Ascending aorta (tissue), 2 donors: Measurements from ENCODE around the gene SFRP5. TPM values are rescaled to one million over a fixed set of nuclear protein-coding genes. Genes with fewer than 3 reads are reported as not detected.

Source experiments
- DNase-seq, 2 donors: peaks; one replicate each; pipeline ENCODE4 v3.0.0-alpha.2; 2019; ENCODE audit warnings: low spot score in 2 of 2
- H3K27ac ChIP-seq, 2 donors: fragments of 200-600 bp; sonication (generic); one replicate each; pipeline ENCODE4 v1.5.1; 2016 to 2017; ENCODE audit warnings: mild to moderate bottlenecking in 1 of 2
- H3K27me3 ChIP-seq: fragments of 200-600 bp; sonication (generic); one replicate; pipeline ENCODE4 v1.5.1; 2017
- H3K36me3 ChIP-seq, 2 donors: fragments of 200-600 bp; sonication (generic); one replicate each; pipeline ENCODE4 v1.5.1; 2016
- H3K4me1 ChIP-seq, 2 donors: fragments of 200-600 bp; sonication (generic); one replicate each; pipeline ENCODE4 v1.5.1; 2016 to 2017; ENCODE audit warnings: mild to moderate bottlenecking in 1 of 2
- H3K4me3 ChIP-seq, 2 donors: fragments of 200-600 bp; sonication (generic); one replicate each; pipeline ENCODE4 v1.5.1; 2016 to 2017; ENCODE audit warnings: mild to moderate bottlenecking in 1 of 2
- H3K9me3 ChIP-seq, 2 donors: fragments of 200-600 bp; sonication (generic); one replicate each; pipeline ENCODE4 v1.5.1; 2016
- intact Hi-C: fragments of 100-400 bp; cut with DNase I; formaldehyde crosslinking; loops from one replicate; pipeline ENCODE4 v1.15.1; 2023
- total RNA-seq: library from RNA; depleted of rRNA; stranded (reverse); fragments of >200 nt; gene quantifications from one replicate; pipeline ENCODE4 v1.1.0, GENCODE V29; 2016
- TF ChIP-seq, protein P1 (sequence below), 3 experiments: fragments of 200-600 bp in 2 of 3; fragments of 450-650 bp in 1 of 3; sonication (generic) in 2 of 3; IDR thresholded peaks; one replicate each; pipeline ENCODE4 v1.5.1; 2016 to 2019; ENCODE audit warnings: antibody characterized with exemption in 3 of 3, mild to moderate bottlenecking in 1 of 3, moderate library complexity in 1 of 3

The SFRP5 gene
- total RNA-seq, 1 donor from 2014 or later: not detected

DNA sequence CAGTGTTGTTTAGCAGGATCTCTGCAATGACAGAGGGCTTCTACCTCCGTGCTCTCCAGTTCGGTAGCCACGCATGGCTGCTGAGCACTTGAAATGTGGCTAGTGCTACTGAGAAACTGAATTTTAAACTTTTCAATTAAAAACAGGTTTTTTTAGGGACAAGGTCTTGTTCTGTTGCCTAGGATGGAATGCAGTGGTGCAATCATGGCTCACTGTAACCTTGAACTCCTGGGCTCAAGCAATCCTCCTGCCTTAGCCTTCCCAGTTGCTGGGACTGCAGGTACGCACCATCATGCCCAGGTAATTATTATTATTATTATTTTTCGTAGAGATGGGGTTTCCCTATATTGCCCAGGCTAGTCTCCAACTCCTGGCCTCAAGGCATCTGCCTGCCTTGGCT, 13.4 kb upstream of the SFRP5 start:
- Histone ChIP-seq H3K9me3 (no peaks in the 10 kb centered on the region), H3K4me1 (no peaks in the 10 kb centered on the region), H3K4me3 (no peak overlapping the region), H3K36me3 (no peaks in the 10 kb centered on the region), H3K27ac (no peak overlapping the region), H3K27me3 (no peaks in the 10 kb centered on the region)
- no peak for DNase-seq
- intact Hi-C loops: no loop called here
- TF ChIP-seq, protein P1, sequence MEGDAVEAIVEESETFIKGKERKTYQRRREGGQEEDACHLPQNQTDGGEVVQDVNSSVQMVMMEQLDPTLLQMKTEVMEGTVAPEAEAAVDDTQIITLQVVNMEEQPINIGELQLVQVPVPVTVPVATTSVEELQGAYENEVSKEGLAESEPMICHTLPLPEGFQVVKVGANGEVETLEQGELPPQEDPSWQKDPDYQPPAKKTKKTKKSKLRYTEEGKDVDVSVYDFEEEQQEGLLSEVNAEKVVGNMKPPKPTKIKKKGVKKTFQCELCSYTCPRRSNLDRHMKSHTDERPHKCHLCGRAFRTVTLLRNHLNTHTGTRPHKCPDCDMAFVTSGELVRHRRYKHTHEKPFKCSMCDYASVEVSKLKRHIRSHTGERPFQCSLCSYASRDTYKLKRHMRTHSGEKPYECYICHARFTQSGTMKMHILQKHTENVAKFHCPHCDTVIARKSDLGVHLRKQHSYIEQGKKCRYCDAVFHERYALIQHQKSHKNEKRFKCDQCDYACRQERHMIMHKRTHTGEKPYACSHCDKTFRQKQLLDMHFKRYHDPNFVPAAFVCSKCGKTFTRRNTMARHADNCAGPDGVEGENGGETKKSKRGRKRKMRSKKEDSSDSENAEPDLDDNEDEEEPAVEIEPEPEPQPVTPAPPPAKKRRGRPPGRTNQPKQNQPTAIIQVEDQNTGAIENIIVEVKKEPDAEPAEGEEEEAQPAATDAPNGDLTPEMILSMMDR (IDR thresholded peaks at IDR 0.05): no peak

DNA sequence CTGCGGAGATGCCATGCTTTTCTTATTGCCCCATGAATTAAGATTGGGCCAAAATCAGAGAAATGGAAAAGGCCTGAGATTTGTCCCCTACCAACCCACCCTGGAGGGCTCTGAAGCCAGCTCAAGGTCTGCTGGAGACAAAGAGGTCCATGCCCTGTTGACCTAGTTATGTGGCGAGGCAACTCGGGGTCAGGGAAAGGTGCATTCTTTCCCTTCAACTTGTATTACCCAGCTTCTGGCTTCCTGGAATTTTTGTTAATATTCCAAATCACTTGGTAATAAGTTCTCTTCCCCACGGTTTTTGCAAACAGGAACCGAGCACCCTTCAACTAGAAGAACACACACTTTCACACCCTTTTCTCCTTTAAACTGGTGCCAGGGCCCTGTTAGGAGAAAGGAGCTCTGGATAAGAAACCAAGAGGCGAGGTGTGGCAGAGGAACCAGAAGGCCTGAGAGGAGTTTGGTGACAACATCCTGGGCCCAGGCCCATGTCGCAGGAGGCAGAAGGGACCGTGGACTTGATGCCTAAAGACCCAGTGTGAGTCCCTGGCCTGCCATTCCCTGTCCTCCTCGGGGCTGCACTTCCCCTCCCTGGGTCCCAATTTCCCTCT, 12.5 kb upstream of the SFRP5 start:
- no peak for DNase-seq
- Histone ChIP-seq H3K4me3 (no peak overlapping the region), H3K4me1 (no peaks in the 10 kb centered on the region), H3K27ac (no peak overlapping the region), H3K36me3 (no peaks in the 10 kb centered on the region), H3K9me3 (no peaks in the 10 kb centered on the region), H3K27me3 (no peaks in the 10 kb centered on the region)
- intact Hi-C loops: no loop called here
- TF ChIP-seq, protein P1 (IDR thresholded peaks at IDR 0.05): no peak

DNA sequence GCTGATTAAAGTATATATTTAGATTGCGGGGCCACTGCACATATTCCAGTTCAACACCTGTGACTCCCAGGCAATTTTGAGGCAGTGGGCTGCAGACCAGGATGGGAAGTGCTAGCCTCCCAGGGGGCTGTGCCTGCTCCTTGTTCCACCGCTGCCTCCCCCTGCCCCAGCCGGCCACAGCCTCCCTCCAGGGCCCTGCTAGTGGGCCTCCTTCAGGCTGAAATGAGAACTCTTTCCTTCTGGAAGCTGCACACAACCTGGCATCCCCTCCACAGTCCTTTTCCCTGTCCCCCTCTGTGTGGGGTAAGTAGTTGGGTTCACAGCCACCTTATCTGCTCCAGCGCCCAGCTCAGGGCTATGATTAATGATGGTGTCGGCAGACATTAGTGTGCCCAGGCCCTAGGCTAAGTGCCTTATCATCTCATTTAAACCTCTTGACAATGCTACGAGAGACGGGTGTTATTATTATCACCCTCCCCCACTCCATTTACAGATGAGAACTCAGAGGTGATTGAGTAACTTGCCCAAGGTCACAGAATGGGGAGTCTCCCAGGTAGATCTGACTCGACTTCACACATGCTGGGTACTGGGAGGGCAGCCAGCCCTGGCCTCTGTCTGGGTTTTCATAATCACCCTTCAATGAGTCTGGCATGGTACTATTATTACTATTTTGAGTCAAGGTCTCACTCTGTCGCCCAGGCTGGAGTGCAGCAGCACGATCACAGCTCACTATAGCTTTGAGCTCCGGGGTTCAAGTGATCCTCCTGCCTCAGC, 10.8 kb upstream of the SFRP5 start:
- TF ChIP-seq, protein P1 (IDR thresholded peaks at IDR 0.05): no peak
- H3K4me3 ChIP-seq: no peak overlapping the region
- DNase-seq: no peak
- H3K27ac ChIP-seq: no peak overlapping the region
- no peaks in the 10 kb centered on the region for H3K27me3 ChIP-seq
- H3K9me3 ChIP-seq: no peaks in the 10 kb centered on the region
- no peaks in the 10 kb centered on the region for H3K36me3 ChIP-seq
- intact Hi-C loops: no loop called here
- H3K4me1 ChIP-seq: no peaks in the 10 kb centered on the region

DNA sequence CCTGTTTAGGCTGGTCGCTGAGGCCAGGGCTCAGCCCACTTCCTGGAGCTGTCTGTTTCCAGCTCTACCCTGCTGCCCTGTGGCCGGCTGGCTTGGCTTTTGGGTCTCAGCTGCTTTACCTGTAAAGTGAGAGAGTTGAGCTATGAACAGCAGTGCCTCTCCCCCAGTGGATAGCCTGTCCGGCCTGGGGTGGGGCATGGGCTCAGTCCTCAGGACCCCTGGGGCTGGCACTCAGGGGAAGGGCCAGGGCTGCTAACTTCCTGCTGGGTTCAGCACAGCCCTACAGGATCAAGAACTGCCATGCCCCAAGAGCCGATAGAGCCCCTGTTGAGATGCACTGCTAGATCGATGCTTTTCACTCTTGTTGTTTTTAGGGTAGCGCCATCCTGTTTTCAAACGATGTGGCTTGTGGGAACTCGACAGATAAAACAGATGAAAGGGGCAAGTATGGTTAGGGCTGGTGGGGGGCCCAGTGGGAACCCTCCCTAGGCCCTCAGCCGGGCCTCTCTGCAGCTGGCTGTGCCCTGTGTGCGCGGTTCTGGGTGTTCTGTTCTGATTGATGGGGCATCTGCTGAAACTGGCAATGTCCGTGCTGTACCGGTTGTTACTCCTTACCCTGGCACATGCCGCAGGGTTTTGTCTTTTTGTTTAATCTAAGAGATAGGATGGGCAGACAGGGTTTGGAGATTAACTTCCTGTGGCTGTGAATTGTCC, 10.0 kb upstream of the SFRP5 start:
- DNase-seq: no peak
- no peak overlapping the region for H3K4me3 ChIP-seq
- H3K9me3 ChIP-seq: no peaks in the 10 kb centered on the region
- H3K27ac ChIP-seq: no peak overlapping the region
- intact Hi-C loops: no loop called here
- no peaks in the 10 kb centered on the region for H3K27me3 ChIP-seq
- H3K36me3 ChIP-seq: no peaks in the 10 kb centered on the region
- no peaks in the 10 kb centered on the region for H3K4me1 ChIP-seq
- TF ChIP-seq, protein P1 (IDR thresholded peaks at IDR 0.05): no peak

DNA sequence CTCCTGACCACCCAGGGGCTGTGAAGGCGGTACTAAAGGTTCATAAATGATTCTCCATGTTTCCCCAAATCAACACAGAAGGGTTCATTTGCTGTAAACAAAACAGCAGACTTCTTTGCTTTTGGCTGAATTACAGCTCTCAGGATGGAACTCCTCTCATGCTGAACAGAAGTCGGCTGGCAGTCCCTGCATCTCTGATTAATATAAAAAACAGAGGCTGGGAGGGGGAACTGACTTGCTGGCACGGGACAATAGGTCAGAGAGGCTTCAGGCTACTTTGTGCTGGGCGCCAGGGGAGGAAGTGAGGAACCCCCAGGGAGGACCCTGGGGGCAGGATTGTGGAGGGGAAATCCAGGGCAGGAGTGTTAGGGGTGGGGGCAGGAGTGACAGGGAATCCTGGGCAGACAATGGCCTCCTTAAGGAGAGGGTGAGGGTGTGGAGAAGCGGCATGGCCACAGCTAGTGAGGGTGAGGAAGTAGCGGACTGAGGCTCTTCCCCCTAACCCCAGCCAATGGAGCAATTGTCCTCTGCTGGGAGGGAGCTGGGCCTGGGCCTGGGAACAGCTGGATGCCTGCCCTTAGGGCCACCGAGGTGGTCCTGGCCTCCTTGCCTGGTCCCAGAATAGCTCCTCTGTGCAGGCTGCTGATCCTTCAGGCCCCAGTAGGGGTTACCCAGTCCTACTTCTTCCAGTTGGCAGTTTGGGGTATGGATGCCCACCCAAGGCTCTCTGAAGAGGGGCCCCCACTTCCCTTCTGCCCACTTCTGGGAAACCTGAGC, 9.2 kb upstream of the SFRP5 start:
- H3K4me1 ChIP-seq: no peaks in the 10 kb centered on the region
- intact Hi-C loops: no loop called here
- no peaks in the 10 kb centered on the region for H3K27me3 ChIP-seq
- H3K9me3 ChIP-seq: no peaks in the 10 kb centered on the region
- no peaks in the 10 kb centered on the region for H3K36me3 ChIP-seq
- no peak overlapping the region for H3K27ac ChIP-seq
- no peak for DNase-seq
- TF ChIP-seq, protein P1 (IDR thresholded peaks at IDR 0.05): no peak
- H3K4me3 ChIP-seq: no peak overlapping the region
